Endothelial cell of umbilical vein (primary cell): ENCODE measurements around the gene NCKAP5. TPM values are rescaled to one million over a fixed set of nuclear protein-coding genes. Genes with fewer than 3 reads are reported as not detected.

Experiments used
- BruUV-seq: library from RNA; stranded (reverse); fragments of 400-500 nt; replicated peaks from 2 replicates; lab custom pipeline; 2021; lab: Mats Ljungman, UMichigan
- CTCF ChIA-PET: fragments of 300-600, 350-600 bp; sonication (Branson Sonifier 250); formaldehyde crosslinking; loops from one replicate; lab custom pipeline; 2021; ENCODE audit warnings: antibody characterized with exemption, inconsistent platforms; lab: Charles Lee
- POLR2A ChIA-PET: fragments of 300-600, 350-600 bp; sonication (Branson Sonifier 250); formaldehyde crosslinking; loops from one replicate; lab custom pipeline; 2021; ENCODE audit warnings: antibody characterized with exemption, inconsistent platforms; lab: Charles Lee
- DNase-seq: peaks from one replicate; pipeline ENCODE4 v3.0.0-alpha.2; 2011; ENCODE audit warnings: low read depth, low spot score
- FAIRE-seq: peaks from 2 replicates; lab custom pipeline; 2011; peaks lifted over from hg19 to GRCh38; lab: Jason Lieb, UNC
- H2AFZ ChIP-seq: 2 replicates; pipeline ENCODE4 v1.6.0; 2012; ENCODE audit warnings: low read depth, low read length, control low read depth, inconsistent platforms
- H3K27ac ChIP-seq: 2 replicates; pipeline ENCODE4 v1.5.1; 2011; ENCODE audit warnings: low read depth, mild to moderate bottlenecking, control low read depth, low read length, moderate library complexity; ENCODE audit not compliant: insufficient read depth
- H3K27me3 ChIP-seq, 2 experiments: 2 replicates each; pipeline versions ENCODE4 v1.6.0 to v1.6.1; 2011; ENCODE audit warnings: low read length in 2 of 2, mixed read lengths in 1 of 2; ENCODE audit not compliant: control insufficient read depth in 2 of 2, insufficient read depth in 2 of 2
- H3K36me3 ChIP-seq, 2 experiments: 2 replicates in 1 of 2; 3 replicates in 1 of 2; pipeline ENCODE4 v1.5.1; 2011; ENCODE audit warnings: low read length in 2 of 2, mild to moderate bottlenecking in 1 of 2, moderate library complexity in 1 of 2; ENCODE audit not compliant: control insufficient read depth in 2 of 2, insufficient read depth in 2 of 2; ENCODE audit errors: extremely low read depth in 1 of 2
- H3K4me1 ChIP-seq: 3 replicates; pipeline ENCODE4 v1.5.1; 2011; ENCODE audit warnings: mild to moderate bottlenecking, low read length; ENCODE audit not compliant: control insufficient read depth, insufficient read depth; ENCODE audit errors: extremely low read depth
- H3K4me2 ChIP-seq: 2 replicates; pipeline ENCODE4 v1.6.1; 2011; ENCODE audit warnings: low read length, control low read depth, mixed read lengths; ENCODE audit not compliant: insufficient read depth
- H3K4me3 ChIP-seq, 3 experiments: fragments of 200-600 bp in 1 of 3; sonication (generic), shearing (Covaris generic) in 1 of 3; replicated peaks in 1 of 3; 2 replicates each; pipeline ENCODE4 v1.5.1; 2011 to 2016; ENCODE audit warnings: control low read depth in 3 of 3, low read length in 3 of 3, mild to moderate bottlenecking in 2 of 3, inconsistent platforms in 1 of 3, low read depth in 1 of 3, moderate library complexity in 1 of 3; ENCODE audit not compliant: insufficient read depth in 1 of 3
- H3K79me2 ChIP-seq: 2 replicates; pipeline ENCODE4 v1.6.0; 2012; ENCODE audit warnings: low read length, inconsistent platforms; ENCODE audit not compliant: control insufficient read depth, insufficient read depth
- H3K9ac ChIP-seq: replicated peaks from 2 replicates; pipeline ENCODE3; 2011; ENCODE audit warnings: low read length, control low read depth; ENCODE audit not compliant: insufficient read depth; ENCODE audit errors: extremely low read depth
- H3K9me1 ChIP-seq: replicated peaks from 3 replicates; pipeline ENCODE4 v1.6.0; 2011; ENCODE audit warnings: mild to moderate bottlenecking, low read length; ENCODE audit not compliant: control insufficient read depth, insufficient read depth; ENCODE audit errors: extremely low read depth
- H3K9me3 ChIP-seq: replicated peaks from 2 replicates; pipeline ENCODE4 v1.5.1; 2012; ENCODE audit warnings: low read length, inconsistent platforms; ENCODE audit not compliant: control insufficient read depth, insufficient read depth
- H4K20me1 ChIP-seq: replicated peaks from 2 replicates; pipeline ENCODE3; 2011; ENCODE audit warnings: mild to moderate bottlenecking, low read length; ENCODE audit not compliant: control insufficient read depth, insufficient read depth; ENCODE audit errors: extremely low read depth
- CTCF ChIP-seq, 2 donors: IDR thresholded peaks; 1 replicate in 1 of 2; 2 replicates in 1 of 2; pipeline ENCODE4 v1.5.1; 2011; ENCODE audit warnings: low read length in 2 of 2, mild to moderate bottlenecking in 2 of 2, moderate library complexity in 2 of 2, control low read depth in 1 of 2, inconsistent platforms in 1 of 2, low read depth in 1 of 2; ENCODE audit not compliant: insufficient read depth in 1 of 2; ENCODE audit errors: extremely low read depth in 1 of 2
- EZH2 ChIP-seq: IDR thresholded peaks from 2 replicates; pipeline ENCODE4 v1.6.1; 2012; ENCODE audit warnings: borderline replicate concordance, low read depth, mild to moderate bottlenecking, moderate library complexity, low read length, inconsistent platforms; ENCODE audit not compliant: severe bottlenecking
- FOS ChIP-seq: IDR thresholded peaks from 2 replicates; pipeline ENCODE4 v1.6.1; 2011; ENCODE audit warnings: mild to moderate bottlenecking, low read length, moderate library complexity, borderline replicate concordance; ENCODE audit not compliant: insufficient read depth
- GATA2 ChIP-seq: IDR thresholded peaks from 2 replicates; pipeline ENCODE4 v1.7.0; 2011; ENCODE audit warnings: low read depth, mild to moderate bottlenecking, moderate library complexity, mixed read lengths, low read length; ENCODE audit not compliant: insufficient read length, insufficient read depth
- JUN ChIP-seq: IDR thresholded peaks from 2 replicates; pipeline ENCODE4 v1.6.1; 2011; ENCODE audit warnings: borderline replicate concordance, low read depth; ENCODE audit not compliant: insufficient read length, insufficient read depth
- MAX ChIP-seq: IDR thresholded peaks from 2 replicates; pipeline ENCODE4 v1.6.1; 2011; ENCODE audit not compliant: insufficient read depth, insufficient read length
- MYC ChIP-seq: IDR thresholded peaks from one replicate; pipeline ENCODE4 v1.6.1; 2011; ENCODE audit warnings: mild to moderate bottlenecking, low read depth, low read length
- POLR2A ChIP-seq: IDR thresholded peaks from 2 replicates; pipeline ENCODE4 v1.6.1; 2012; ENCODE audit warnings: low read depth, mild to moderate bottlenecking, control low read depth, low read length
- POLR2AphosphoS5 ChIP-seq: IDR thresholded peaks from 2 replicates; pipeline ENCODE4 v1.6.1; 2012; ENCODE audit warnings: low read depth, mild to moderate bottlenecking, control low read depth, low read length, moderate library complexity; ENCODE audit not compliant: insufficient read depth
- dilution Hi-C: fragments of 300-500 bp; cut with MboI; formaldehyde crosslinking; loops from one replicate; pipeline ENCODE4 v1.15.0; 2019; ENCODE audit warnings: low sequenced_read_pairs; ENCODE audit not compliant: extremely low pct_ligation_motif_present
- intact Hi-C: fragments of 100-400 bp; cut with micrococcal nuclease; formaldehyde crosslinking; loops from one replicate; pipeline ENCODE4 v1.10.0; 2022
- polyA plus RNA-seq, 4 experiments: library from polyadenylated mRNA; depleted of rRNA in 3 of 4; stranded (reverse) in 3 of 4; unstranded in 1 of 4; fragments of >200 nt; gene quantifications; 2 replicates each; pipeline versions ENCODE4 v1.2.1 to v1.2.3, GENCODE V29; 2011 to 2012; ENCODE audit warnings: missing spikeins in 1 of 4
- total RNA-seq: library from RNA; stranded (reverse); gene quantifications from 2 replicates; pipeline ENCODE4 v1.2.3, GENCODE V29; 2021

The NCKAP5 gene
- total and polyA plus RNA-seq, 2 donors (not counting 3 experiments of a cell fraction or from before 2014, with no cell fraction given), result 0.47 to 3.3 TPM

- Histone ChIP-seq H3K4me1 (no peaks in the 10 kb centered on the region), H3K27me3 (peaks cover 0 to 5% of the 10 kb centered on the region in 2 experiments), H3K4me3 (no peak overlapping the region), H4K20me1 (no peaks in the 10 kb centered on the region), H3K9ac (no peak overlapping the region), H3K4me2 (no peak overlapping the region), H3K9me1 (no peaks in the 10 kb centered on the region), H3K36me3 (no peaks in the 10 kb centered on the region), H2AFZ (no peak overlapping the region), H3K27ac (no peak overlapping the region), H3K9me3 (no peaks in the 10 kb centered on the region), H3K79me2 (no peaks in the 10 kb centered on the region)
- BruUV-seq, result no TSS peak
- ChIA-PET POLR2A (no interaction called here), CTCF (interaction anchor here (1.0 kb wide), 1 partner anchor 540 kb away, joined by 3 read pairs; no protein-coding TSS in a partner anchor)
- intact Hi-C loops, result no loop called here
- DNase-seq (no peak), FAIRE-seq (no peak)
- TF ChIP-seq EZH2 (no peak), GATA2 (no peak), MYC (no peak), POLR2A (no peak), CTCF (IDR thresholded peaks at IDR 0.05; ENCODE audit: extremely low read depth in 1 of 2, insufficient read depth in 1 of 2, low read depth in 1 of 2, low read length in 2 of 2) (no peak), POLR2AphosphoS5 (no peak), MAX (no peak), FOS (no peak), JUN (no peak)
- dilution Hi-C loops, result no loop called here
Observed at GRCh38 chr2:132632000-132632649, 936.1 kb downstream of the NCKAP5 start.
